Activated CD8-positive, alpha-beta memory T cell treated with anti-CD3 and anti-CD28 coated beads for 36 hours (primary cell): Measurements from ENCODE around the gene SLC39A1. TPM values are rescaled to one million over a fixed set of nuclear protein-coding genes. Genes with fewer than 3 reads are reported as not detected.
"Not testable (repeated sequence)": the region's sequence is repeated elsewhere in the genome, so short reads cannot be mapped to it uniquely, and the experiment has no call there.

Source experiments
- CTCF ChIA-PET: fragments of 350-600 bp; sonication (Branson Sonifier 250); formaldehyde crosslinking; loops from one replicate; lab custom pipeline; 2021; ENCODE audit warnings: antibody characterized with exemption; lab: Charles Lee
- POLR2A ChIA-PET: fragments of 350-600 bp; sonication (Branson Sonifier 250); formaldehyde crosslinking; loops from one replicate; lab custom pipeline; 2021; ENCODE audit warnings: antibody characterized with exemption; lab: Charles Lee
- total RNA-seq, 2 experiments: library from RNA; stranded (reverse); gene quantifications; one replicate each; pipeline ENCODE4 v1.2.3, GENCODE V29; 2021

Gene SLC39A1, protein sequence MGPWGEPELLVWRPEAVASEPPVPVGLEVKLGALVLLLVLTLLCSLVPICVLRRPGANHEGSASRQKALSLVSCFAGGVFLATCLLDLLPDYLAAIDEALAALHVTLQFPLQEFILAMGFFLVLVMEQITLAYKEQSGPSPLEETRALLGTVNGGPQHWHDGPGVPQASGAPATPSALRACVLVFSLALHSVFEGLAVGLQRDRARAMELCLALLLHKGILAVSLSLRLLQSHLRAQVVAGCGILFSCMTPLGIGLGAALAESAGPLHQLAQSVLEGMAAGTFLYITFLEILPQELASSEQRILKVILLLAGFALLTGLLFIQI
- 10 to 100 TPM; 82.4 to 84.8 TPM for total RNA-seq

GRCh38 chr1:153963030-153963849 is at the start of gene SLC39A1:
Gene SLC39A1, minus strand, starts transcription at chr1:153963537. Its CDS starts 822 bp downstream, at chr1:153962715.
- ChIA-PET POLR2A (interaction anchor here (0.6 to 2.2 kb wide), 10 partner anchors 9 to 328 kb away, joined by 3 to 21 read pairs (median 4); partner anchors contain the start of genes DENND4B, GATAD2B, JTB and RPS27), CTCF (interaction anchor here (0.9 to 2.5 kb wide), 6 partner anchors 9 to 23 kb away, joined by 3 to 18 read pairs (median 4); partner anchors contain the start of genes DENND4B, JTB and RAB13)

DNA sequence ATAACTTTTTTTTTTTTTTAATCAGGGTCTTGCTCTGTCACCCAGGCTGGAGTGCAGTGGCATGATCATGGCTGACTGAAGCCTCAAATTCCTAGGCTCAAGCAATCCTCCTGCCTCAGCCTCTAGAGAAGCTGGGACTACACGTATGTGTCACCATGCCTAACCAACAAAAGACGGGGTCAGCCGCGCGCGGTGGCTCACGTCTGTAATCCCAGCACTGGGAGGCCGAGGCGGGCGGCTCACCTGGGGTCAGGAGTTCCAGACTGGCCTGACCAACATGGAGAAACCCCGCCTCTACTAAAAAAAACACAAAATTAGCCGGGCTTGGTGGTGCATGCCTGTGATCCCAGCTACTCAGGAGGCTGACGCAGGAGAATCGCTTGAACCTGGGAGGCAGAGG is 49.2 kb upstream of the SLC39A1 start:
- CTCF ChIA-PET = not testable (repeated sequence)
- POLR2A ChIA-PET = interaction anchor here (0.7 kb wide), 1 partner anchor 20 kb away, joined by 4 read pairs; no protein-coding TSS in a partner anchor

DNA sequence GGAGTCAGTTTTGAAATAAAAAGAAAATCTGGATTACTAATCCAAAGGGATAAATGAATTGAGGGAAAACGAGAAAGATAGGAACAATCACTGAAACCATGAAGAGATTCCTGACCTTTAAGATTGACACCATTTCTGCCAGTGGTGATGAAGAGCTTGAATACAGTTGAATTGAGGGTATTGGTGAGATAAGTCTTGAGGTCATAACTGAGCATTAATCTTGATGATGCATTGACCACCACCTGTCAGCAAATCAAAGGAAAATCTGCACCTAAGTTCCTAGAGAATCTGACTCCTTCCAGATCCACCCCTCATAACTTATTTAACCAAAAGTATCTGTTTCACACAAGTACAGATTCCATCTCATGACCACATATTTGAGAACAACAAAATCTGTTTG is 48.8 kb upstream of the SLC39A1 start:
- ChIA-PET POLR2A (interaction anchor here (0.7 kb wide), 1 partner anchor 19 kb away, joined by 4 read pairs; no protein-coding TSS in a partner anchor), CTCF (no interaction called here)

DNA sequence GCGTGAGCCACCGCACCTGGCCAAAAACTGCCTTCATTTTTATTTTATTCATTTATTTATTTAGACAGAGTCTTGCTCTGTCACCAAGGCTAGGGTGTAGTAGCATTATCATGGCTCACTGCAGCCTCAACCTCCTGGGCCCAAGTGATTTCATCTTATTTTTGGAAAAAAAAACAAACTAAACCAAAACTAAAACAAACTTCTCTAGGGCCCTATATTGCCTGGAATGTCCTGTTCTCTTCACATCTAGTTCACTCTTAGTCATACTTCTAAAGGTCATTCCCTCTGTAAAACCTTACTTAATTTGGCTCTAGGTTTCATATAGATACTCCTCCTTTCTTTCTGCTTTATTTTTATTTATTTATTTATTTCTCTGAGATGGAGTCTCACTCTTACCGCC is 42.8 kb upstream of the SLC39A1 start:
- CTCF ChIA-PET = no interaction called here
- POLR2A ChIA-PET = no interaction called here

- ChIA-PET CTCF (interaction anchor here (0.8 kb wide), 1 partner anchor 286 kb away, joined by 3 read pairs; no protein-coding TSS in a partner anchor), POLR2A (interaction anchor here (0.6 kb wide), 1 partner anchor 54 kb away, joined by 4 read pairs; the partner anchor contains the start of gene DENND4B)
Observed at GRCh38 chr1:154000420-154000819, 37.1 kb upstream of the SLC39A1 start.

DNA sequence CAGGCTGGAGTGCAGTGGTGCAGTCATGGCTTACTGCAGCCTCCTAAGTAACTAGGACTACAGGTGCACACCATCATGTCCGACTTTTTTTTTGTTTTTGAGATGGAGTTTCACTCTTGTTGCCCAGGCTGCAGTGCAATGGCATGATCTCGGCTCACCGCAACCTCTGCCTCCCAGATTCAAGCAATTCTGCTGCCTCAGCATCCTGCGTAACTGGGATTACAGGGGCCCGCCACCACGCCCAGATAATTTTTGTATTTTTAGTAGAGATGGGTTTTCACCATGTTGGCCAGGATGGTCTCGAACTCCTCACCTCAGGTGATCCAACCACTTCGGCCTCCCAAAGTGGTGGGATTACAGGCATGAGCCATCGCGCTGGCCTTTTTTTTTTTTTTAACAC is 33.5 kb upstream of the SLC39A1 start:
- POLR2A ChIA-PET = interaction anchor here (0.6 kb wide), 1 partner anchor 185 kb away, joined by 3 read pairs; no protein-coding TSS in a partner anchor
- CTCF ChIA-PET = not testable (repeated sequence)

DNA sequence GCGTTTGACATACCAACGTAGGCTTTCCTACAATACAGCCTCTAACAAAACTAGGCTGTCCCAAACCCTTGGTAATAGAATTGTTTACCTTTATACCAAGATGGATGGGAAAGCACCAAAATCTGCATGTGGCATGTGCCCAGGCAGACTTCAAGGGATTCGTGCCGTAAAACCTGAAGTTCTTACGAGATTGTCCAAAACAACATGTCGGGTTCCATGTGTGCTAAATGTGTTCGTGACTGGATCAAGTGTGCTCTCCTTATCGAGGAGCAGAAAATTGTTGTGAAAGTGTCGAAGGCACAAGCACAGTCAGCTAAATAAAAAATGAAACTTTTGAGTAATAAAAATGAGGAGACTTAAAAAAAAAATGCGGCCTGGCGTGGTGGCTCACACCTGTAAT is 32.3 kb upstream of the SLC39A1 start:
- ChIA-PET CTCF (interaction anchor here (0.8 to 1.0 kb wide), 2 partner anchors 9 to 195 kb away, joined by 3 to 4 read pairs; no protein-coding TSS in a partner anchor), POLR2A (no interaction called here)

- ChIA-PET POLR2A (interaction anchor here (0.7 kb wide), 1 partner anchor 212 kb away, joined by 3 read pairs; no protein-coding TSS in a partner anchor), CTCF (interaction anchor here (0.8 to 1.0 kb wide), 2 partner anchors 8 to 195 kb away, joined by 3 to 4 read pairs; no protein-coding TSS in a partner anchor)
Observed at GRCh38 chr1:153995202-153995601, 31.9 kb upstream of the SLC39A1 start.

- POLR2A ChIA-PET = interaction anchor here (0.6 to 2.3 kb wide), 5 partner anchors 14 to 174 kb away, joined by 3 to 23 read pairs (median 4); partner anchors contain the start of genes CREB3L4 and JTB
- CTCF ChIA-PET = interaction anchor here (0.6 to 1.8 kb wide), 3 partner anchors 14 to 168 kb away, joined by 3 to 4 read pairs (median 3); partner anchors contain the start of genes DENND4B and JTB
Observed at GRCh38 chr1:153991806-153992205, 28.5 kb upstream of the SLC39A1 start.

DNA sequence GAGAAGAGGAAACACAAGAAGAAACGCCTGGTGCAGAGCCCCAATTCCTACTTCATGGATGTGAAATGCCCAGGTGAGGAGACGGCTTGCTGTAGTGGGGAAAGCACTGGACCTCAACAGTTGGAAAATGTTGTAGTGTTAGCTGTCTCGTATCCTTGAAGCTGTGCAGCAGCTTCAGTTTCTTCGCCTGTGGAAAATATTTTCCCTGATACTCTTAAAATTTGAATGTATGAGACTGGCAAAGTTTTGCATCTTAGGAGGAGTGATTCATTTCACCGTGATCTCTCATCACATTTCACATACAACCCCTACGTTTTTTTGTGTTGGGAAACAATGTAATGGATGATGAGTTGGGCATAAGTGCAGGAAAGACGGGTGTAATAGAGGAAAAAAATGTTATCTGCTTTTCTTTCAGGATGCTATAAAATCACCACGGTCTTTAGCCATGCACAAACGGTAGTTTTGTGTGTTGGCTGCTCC is 27.9 kb upstream of the SLC39A1 start:
- POLR2A ChIA-PET = interaction anchor here (0.5 to 2.3 kb wide), 7 partner anchors 14 to 447 kb away, joined by 3 to 23 read pairs (median 4); partner anchors contain the start of genes CREB3L4 and JTB

DNA sequence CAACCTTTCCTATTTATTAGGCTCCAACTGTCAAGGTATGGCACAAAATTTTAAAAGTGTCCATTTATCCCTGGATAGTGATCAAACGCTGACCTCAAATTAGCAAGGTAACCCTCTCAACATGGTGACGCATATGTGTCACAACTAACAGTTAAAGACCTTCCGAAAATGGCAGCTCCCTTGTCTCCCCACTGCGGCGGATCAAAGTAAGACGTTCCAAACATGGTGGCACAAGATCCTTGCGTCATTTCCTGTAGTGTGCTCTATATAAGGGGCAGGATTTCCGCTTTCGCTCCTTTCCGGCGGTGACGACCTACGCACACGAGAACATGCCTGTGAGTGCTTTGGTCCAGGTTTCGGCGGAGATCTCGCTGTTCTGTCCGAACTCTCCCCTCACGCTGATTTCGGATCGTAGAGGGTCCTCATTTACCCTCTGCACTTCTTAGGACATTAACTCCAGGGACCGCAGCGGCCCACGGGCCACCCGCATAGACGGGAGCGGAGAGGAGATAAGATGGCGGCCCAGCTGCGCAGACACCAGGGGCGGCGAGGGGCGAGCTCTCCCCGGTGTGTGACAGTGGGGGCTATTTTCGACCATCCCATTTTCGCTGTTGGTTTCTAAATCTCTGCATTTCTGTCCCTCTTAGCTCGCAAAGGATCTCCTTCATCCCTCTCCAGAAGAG is 27.3 kb upstream of the SLC39A1 start, which contains the start of gene RPS27:
Gene RPS27, plus strand, starts transcription at position 295 of the 683 bp plus-strand sequence. Its CDS starts 35 bp downstream, at position 330.
- ChIA-PET POLR2A (interaction anchor here (0.5 to 2.3 kb wide), 16 partner anchors 9 to 447 kb away, joined by 3 to 23 read pairs (median 5); partner anchors contain the start of genes CHTOP, CREB3L4, JTB and SLC39A1), CTCF (interaction anchor here (0.7 to 2.3 kb wide), 9 partner anchors 13 to 335 kb away, joined by 3 to 9 read pairs (median 3); partner anchors contain the start of genes CREB3L4, DENND4B, JTB and SLC27A3)

More for the DNA sequence above, 27.9 kb upstream of the SLC39A1 start:
- CTCF ChIA-PET = interaction anchor here (1.4 to 2.3 kb wide), 3 partner anchors 13 to 45 kb away, joined by 3 to 9 read pairs (median 4); partner anchors contain the start of genes CREB3L4, DENND4B and JTB

- ChIA-PET CTCF (interaction anchor here (0.7 to 4.8 kb wide), 16 partner anchors 10 to 316 kb away, joined by 3 to 47 read pairs (median 6); partner anchors contain the start of genes CREB3L4, DENND4B, ILF2 and JTB), POLR2A (interaction anchor here (0.6 to 1.8 kb wide), 3 partner anchors 10 to 197 kb away, joined by 4 to 11 read pairs (median 9); partner anchors contain the start of gene JTB)
Observed at GRCh38 chr1:153987621-153988020, 24.3 kb upstream of the SLC39A1 start.

DNA sequence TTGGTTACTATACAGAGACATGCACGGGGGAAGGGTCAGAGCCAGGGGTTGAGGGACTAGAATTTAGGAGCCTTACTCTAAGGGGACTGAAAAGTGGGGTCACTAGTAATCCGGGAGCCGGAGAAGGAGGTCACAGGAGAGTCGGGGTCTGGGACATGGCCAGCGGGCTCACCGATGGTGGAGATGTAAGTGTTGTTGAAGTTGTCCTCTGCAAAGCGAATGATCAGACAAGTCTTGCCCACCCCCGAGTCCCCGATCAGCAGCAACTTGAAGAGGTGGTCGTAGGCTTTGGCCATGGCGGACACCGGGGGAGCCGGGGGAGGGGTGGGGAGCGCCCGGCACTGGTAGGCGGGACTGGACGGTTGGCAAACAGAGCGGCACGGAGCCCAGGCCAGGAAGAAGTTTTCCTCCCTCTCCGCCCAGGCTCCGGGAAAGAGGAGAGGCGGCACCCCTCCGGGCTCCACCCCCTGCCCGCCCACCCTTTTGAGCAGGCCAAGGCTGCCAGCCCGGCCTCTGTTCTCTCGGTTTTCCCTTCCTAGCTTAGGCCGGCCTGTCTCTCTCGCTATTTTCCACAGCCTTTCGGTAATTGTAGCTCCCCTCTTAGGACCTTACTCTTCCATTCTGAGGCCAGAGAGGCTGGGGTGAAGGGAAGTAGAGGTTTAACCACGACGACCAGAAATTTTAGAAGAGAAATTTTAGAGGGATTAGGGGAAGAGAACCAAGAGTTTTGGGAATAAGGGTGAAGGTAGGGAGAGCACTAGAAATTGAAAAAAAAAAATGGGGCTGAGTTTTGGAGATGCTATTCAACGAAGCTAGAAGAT is 22.8 kb upstream of the SLC39A1 start, which contains the start of gene RAB13:
Gene RAB13, minus strand, starts transcription at position 399 of the 821 bp plus-strand sequence. Its CDS starts 103 bp downstream, at position 296.
- CTCF ChIA-PET = interaction anchor here (0.6 to 4.8 kb wide), 20 partner anchors 9 to 311 kb away, joined by 3 to 47 read pairs (median 6); partner anchors contain the start of genes CREB3L4, CRTC2, DENND4B and HAX1
- POLR2A ChIA-PET = interaction anchor here (0.7 to 1.8 kb wide), 6 partner anchors 8 to 211 kb away, joined by 3 to 9 read pairs (median 4); partner anchors contain the start of genes GATAD2B, JTB and SLC27A3

DNA sequence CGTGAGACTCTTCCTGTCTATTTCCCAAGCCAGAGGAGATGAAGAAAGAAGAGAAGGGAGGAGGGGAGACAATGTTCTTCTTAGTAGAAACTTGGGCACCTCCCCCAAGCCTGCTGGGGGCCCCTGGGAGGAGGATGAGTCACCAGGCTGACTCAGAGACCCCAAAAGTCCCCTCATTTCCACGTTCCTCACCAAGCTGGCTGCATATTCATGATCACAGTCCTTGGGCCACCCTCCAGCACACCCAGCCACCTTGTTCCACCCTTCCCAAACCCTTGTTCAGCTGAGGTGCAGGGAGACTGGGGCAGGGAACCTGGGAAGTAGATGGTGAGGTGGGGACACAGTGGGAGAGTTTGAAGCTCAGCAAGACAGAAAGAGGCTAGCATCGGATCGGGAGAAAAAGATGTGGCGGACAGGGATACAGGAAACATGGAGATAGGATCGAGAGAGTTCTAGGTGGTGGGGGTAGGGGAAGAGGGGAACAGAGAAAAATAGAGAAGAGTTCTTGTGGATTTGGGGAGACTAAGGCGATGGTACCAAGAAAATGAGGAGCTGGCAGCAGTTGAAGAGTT is 22.1 kb upstream of the SLC39A1 start:
- ChIA-PET CTCF (interaction anchor here (0.7 to 4.8 kb wide), 9 partner anchors 8 to 307 kb away, joined by 3 to 47 read pairs (median 17); partner anchors contain the start of genes CREB3L4, DENND4B, JTB and NPR1), POLR2A (interaction anchor here (0.5 to 1.8 kb wide), 2 partner anchors 8 to 163 kb away, joined by 4 to 9 read pairs; partner anchors contain the start of gene JTB)
